ENCODE measurements around the gene AKAP6. TPM values are rescaled to one million over a fixed set of nuclear protein-coding genes. Genes with fewer than 3 reads are reported as not detected.

AKAP6 gene
- total RNA-seq, 1 experiment from 2014 or later: 2.3 TPM

- DNase-seq (ENCODE audit: unreplicated experiment): no peak
- no peaks in the 10 kb centered on the region for H3K27me3 Mint-ChIP-seq (ENCODE audit: insufficient read depth, unreplicated experiment)
- no peak overlapping the region for H3K27ac Mint-ChIP-seq (ENCODE audit: low read depth, unreplicated experiment)
- no TSS peak for BruUV-seq (replicated peaks)
- H3K9me3 Mint-ChIP-seq (ENCODE audit: unreplicated experiment): no peaks in the 10 kb centered on the region
- ChIA-PET CTCF (no interaction called here), POLR2A (no interaction called here)
- no peak overlapping the region for H3K4me3 Mint-ChIP-seq (ENCODE audit: unreplicated experiment)
- TF ChIP-seq, protein P1, sequence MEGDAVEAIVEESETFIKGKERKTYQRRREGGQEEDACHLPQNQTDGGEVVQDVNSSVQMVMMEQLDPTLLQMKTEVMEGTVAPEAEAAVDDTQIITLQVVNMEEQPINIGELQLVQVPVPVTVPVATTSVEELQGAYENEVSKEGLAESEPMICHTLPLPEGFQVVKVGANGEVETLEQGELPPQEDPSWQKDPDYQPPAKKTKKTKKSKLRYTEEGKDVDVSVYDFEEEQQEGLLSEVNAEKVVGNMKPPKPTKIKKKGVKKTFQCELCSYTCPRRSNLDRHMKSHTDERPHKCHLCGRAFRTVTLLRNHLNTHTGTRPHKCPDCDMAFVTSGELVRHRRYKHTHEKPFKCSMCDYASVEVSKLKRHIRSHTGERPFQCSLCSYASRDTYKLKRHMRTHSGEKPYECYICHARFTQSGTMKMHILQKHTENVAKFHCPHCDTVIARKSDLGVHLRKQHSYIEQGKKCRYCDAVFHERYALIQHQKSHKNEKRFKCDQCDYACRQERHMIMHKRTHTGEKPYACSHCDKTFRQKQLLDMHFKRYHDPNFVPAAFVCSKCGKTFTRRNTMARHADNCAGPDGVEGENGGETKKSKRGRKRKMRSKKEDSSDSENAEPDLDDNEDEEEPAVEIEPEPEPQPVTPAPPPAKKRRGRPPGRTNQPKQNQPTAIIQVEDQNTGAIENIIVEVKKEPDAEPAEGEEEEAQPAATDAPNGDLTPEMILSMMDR (IDR thresholded peaks at IDR 0.05; ENCODE audit: unreplicated experiment): no peak
- H3K4me1 Mint-ChIP-seq (ENCODE audit: insufficient read depth, unreplicated experiment): no peaks in the 10 kb centered on the region
- intact Hi-C loops (cut with micrococcal nuclease): no loop called here
- H3K36me3 Mint-ChIP-seq (ENCODE audit: insufficient read depth, unreplicated experiment): no peaks in the 10 kb centered on the region
These were observed 4.5 kb upstream of the AKAP6 start for GRCh38 chr14:32324601-32325000.

- POLR2A ChIA-PET: interaction anchor here (0.6 to 1.1 kb wide), 2 partner anchors 9 to 55 kb away, joined by 3 read pairs; no protein-coding TSS in a partner anchor
- Mint-ChIP-seq H3K36me3 (ENCODE audit: insufficient read depth, unreplicated experiment) (no peaks in the 10 kb centered on the region), H3K4me3 (ENCODE audit: unreplicated experiment) (no peak overlapping the region), H3K27ac (ENCODE audit: low read depth, unreplicated experiment) (no peak overlapping the region), H3K9me3 (ENCODE audit: unreplicated experiment) (no peaks in the 10 kb centered on the region), H3K27me3 (ENCODE audit: insufficient read depth, unreplicated experiment) (no peaks in the 10 kb centered on the region), H3K4me1 (ENCODE audit: insufficient read depth, unreplicated experiment) (no peaks in the 10 kb centered on the region)
- CTCF ChIA-PET: interaction anchor here (0.8 kb wide), 1 partner anchor 14 kb away, joined by 3 read pairs; no protein-coding TSS in a partner anchor
- TF ChIP-seq, protein P1 (IDR thresholded peaks at IDR 0.05; ENCODE audit: unreplicated experiment): no peak
- intact Hi-C loops (cut with micrococcal nuclease): no loop called here
- DNase-seq (ENCODE audit: unreplicated experiment): no peak
- no TSS peak for BruUV-seq (replicated peaks)
These were observed 1.7 kb upstream of the AKAP6 start for GRCh38 chr14:32327255-32327961.

- Mint-ChIP-seq H3K9me3 (ENCODE audit: unreplicated experiment) (no peaks in the 10 kb centered on the region), H3K27ac (ENCODE audit: low read depth, unreplicated experiment) (no peak overlapping the region), H3K4me1 (ENCODE audit: insufficient read depth, unreplicated experiment) (no peaks in the 10 kb centered on the region), H3K4me3 (ENCODE audit: unreplicated experiment) (no peak overlapping the region), H3K36me3 (ENCODE audit: insufficient read depth, unreplicated experiment) (no peaks in the 10 kb centered on the region), H3K27me3 (ENCODE audit: insufficient read depth, unreplicated experiment) (no peaks in the 10 kb centered on the region)
- no peak for DNase-seq (ENCODE audit: unreplicated experiment)
- CTCF ChIA-PET: interaction anchor here (0.6 to 1.6 kb wide), 4 partner anchors 12 to 230 kb away, joined by 3 to 5 read pairs (median 4); no protein-coding TSS in a partner anchor
- intact Hi-C loops (cut with micrococcal nuclease): no loop called here
- TF ChIP-seq, protein P1 (IDR thresholded peaks at IDR 0.05; ENCODE audit: unreplicated experiment): no peak
- BruUV-seq (replicated peaks): no TSS peak
- POLR2A ChIA-PET: no interaction called here
These were observed 690 bp downstream of the AKAP6 start for GRCh38 chr14:32329690-32330285.

DNA sequence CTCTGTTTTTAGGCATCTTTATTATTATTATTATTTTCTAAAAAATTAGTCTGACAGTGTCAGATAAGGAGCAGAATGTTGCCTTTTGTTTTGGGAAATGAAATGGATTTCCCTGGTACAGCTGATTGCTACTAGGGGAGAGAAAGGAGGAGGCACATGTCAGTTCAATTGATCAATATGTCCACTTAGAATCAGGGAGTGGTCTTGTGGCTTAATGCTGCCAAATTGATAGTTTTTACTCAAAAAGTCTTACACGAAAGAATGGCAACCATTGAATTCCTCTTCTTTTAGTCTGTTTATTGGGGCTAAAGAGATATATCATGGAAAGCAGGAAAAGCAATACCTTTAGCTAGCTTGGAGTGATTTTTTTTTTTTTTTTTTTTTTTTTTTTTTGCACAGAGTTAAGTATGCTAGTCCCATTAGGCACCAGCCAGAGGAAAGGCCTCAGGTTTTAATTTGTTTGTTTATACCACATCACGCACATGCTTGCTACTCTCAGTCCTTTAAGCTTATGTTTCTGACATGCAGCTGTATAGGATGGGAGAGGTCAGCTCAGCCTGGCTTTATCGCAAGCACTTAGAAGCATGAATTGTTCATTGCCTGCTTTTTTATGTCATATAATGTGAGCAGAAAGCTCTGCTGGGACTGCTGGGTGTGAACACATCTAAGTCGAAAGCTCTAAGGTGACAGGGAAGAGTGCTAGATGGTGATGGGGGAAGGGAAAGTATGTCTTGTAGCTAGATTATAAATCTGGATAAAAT, 1.4 kb downstream of the AKAP6 start:
- no peaks in the 10 kb centered on the region for H3K4me1 Mint-ChIP-seq (ENCODE audit: insufficient read depth, unreplicated experiment)
- no peaks in the 10 kb centered on the region for H3K9me3 Mint-ChIP-seq (ENCODE audit: unreplicated experiment)
- DNase-seq (ENCODE audit: unreplicated experiment): no peak
- intact Hi-C loops (cut with micrococcal nuclease): no loop called here
- ChIA-PET POLR2A (no interaction called here), CTCF (interaction anchor here (0.6 to 1.6 kb wide), 3 partner anchors 12 to 230 kb away, joined by 3 to 5 read pairs (median 4); no protein-coding TSS in a partner anchor)
- no peak overlapping the region for H3K27ac Mint-ChIP-seq (ENCODE audit: low read depth, unreplicated experiment)
- H3K4me3 Mint-ChIP-seq (ENCODE audit: unreplicated experiment): no peak overlapping the region
- TF ChIP-seq, protein P1 (IDR thresholded peaks at IDR 0.05; ENCODE audit: unreplicated experiment): no peak
- no TSS peak for BruUV-seq (replicated peaks)
- no peaks in the 10 kb centered on the region for H3K27me3 Mint-ChIP-seq (ENCODE audit: insufficient read depth, unreplicated experiment)
- H3K36me3 Mint-ChIP-seq (ENCODE audit: insufficient read depth, unreplicated experiment): no peaks in the 10 kb centered on the region
